GM13976 (cell line): ENCODE data around the gene DOCK4.

Source experiments
- DNase-seq: peaks from one replicate; pipeline ENCODE4 v3.0.0; 2012; ENCODE audit warnings: low spot score
- CTCF ChIP-seq: IDR thresholded peaks from 2 replicates; pipeline ENCODE4 v1.5.1; 2012; ENCODE audit warnings: borderline replicate concordance, mild to moderate bottlenecking; ENCODE audit not compliant: insufficient read depth; ENCODE audit errors: extremely low read depth, missing control alignments, control extremely low read depth
- in situ Hi-C: fragments of 300-500 bp; cut with MboI; formaldehyde crosslinking; loops from one replicate; pipeline ENCODE4 v1.12.0; 2022; ENCODE audit warnings: low sequenced_read_pairs, mixed read lengths, inconsistent platforms; ENCODE audit not compliant: unreplicated experiment

The DOCK4 gene

GRCh38 chr7:112233048-112233697 lies 27.0 kb upstream of the DOCK4 start:
- in situ Hi-C loops, result no loop called here
- DNase-seq, result no peak
- TF ChIP-seq CTCF, result no peak

GRCh38 chr7:112232212-112232978 lies 26.2 kb upstream of the DOCK4 start:
- in situ Hi-C loops, result no loop called here
- no peak for TF ChIP-seq CTCF
- DNase-seq, result no peak

DNA sequence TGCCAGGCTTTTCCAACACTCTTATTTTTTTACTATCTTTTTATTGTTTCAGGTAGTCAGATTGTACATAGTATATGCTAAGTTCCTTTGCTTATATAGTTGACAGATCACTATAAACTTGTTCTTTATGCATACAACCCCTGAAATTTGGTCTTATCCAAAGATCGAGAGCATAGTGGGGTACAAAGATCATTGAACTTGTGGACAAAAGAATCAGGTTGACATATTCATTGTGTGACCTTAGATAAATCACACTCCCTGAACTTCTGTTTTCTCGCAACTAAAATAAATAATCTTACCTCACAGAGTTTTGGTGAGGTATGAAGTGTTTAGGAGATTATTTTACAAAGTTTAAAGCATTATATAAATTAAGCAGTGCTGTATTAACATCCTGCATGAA lies 22.4 kb upstream of the DOCK4 start:
- in situ Hi-C loops, result no loop called here
- no peak for DNase-seq
- no peak for TF ChIP-seq CTCF

DNA sequence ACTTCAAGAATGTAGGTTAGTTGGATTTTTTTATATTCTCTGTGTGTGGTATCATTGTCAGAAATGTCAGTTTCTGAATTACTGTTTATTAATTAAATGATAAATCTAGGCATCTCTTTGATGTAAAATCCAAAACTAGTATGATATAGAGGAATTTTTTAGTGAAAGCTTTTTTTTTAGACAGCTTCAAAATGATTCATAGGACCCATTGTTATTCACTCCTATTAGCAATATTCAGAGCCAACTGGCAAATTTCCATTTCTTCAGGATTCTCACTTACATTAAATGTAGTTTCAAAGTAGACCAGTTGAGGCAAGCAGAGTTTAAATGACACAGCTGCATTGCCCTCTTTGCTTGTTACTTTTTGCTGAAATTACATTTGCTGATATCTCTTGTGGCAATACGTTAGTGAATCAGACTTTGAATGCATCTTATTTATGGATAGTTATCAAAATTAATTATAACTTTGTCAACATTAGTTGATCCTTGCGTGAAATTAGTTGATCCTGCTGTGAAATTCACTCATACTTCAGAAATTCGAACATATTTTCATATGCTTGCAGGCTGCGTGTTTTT lies 20.6 kb upstream of the DOCK4 start:
- no peak for DNase-seq
- TF ChIP-seq CTCF, result no peak
- in situ Hi-C loops, result no loop called here

- TF ChIP-seq CTCF, result no peak
- DNase-seq, result no peak
- in situ Hi-C loops, result no loop called here
Measured at GRCh38 chr7:112225006-112225405, 18.8 kb upstream of the DOCK4 start.

DNA sequence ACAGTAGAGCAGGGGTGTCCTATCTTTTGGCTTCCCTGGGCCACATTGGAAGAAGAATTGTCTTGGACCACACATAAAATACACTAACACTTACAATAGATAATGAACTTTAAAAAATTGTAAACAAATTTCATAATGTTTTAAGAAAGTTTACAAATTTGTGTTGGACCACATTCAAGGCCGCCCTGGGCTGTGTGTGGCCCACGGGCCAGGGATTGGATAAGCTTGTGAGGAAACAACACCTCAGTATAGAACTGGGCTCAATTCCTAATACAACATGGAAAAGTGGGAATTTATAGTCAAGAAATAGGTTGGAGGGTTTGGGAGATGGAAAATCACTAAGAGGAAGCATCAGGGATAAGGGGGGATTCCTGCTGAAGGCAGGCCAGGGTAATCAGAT lies 18.0 kb upstream of the DOCK4 start:
- no peak for TF ChIP-seq CTCF
- in situ Hi-C loops, result no loop called here
- no peak for DNase-seq

DNA sequence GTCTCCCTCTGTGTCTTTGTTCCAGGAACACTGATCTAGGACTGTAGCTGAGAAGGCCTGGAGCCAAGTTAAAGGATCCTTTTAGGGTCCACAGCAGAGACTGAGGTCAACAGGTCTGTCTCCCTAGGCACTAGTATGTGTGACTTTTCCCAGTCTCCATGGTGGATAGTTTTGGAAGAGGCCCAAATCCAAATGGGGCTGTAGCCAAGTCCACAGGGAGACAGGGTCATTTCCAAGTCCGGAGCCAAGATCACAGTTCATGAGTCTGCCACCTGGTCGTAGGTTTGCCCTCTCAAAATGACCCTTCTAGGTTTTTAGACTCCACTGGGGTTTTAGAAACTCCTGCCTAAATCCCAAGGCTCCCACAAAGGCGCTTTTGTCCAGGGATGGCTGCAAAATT lies 17.1 kb upstream of the DOCK4 start:
- TF ChIP-seq CTCF, result no peak
- in situ Hi-C loops, result no loop called here
- no peak for DNase-seq
